CD4-positive, alpha-beta T cell (primary cell): ENCODE measurements around the gene DDX1. TPM values are rescaled to one million over a fixed set of nuclear protein-coding genes. Genes with fewer than 3 reads are reported as not detected.

Source experiments
- ATAC-seq: fragments of 200-7000 bp; cut with Tn5 transposase; one replicate; pipeline ENCODE4 v1.10.0; 2022; ENCODE audit warnings: mild to moderate bottlenecking; ENCODE audit not compliant: poor library complexity
- CTCF ChIA-PET: fragments of 350-600 bp; sonication (Branson Sonifier 250); formaldehyde crosslinking; loops from one replicate; lab custom pipeline; 2021; ENCODE audit warnings: antibody characterized with exemption, inconsistent platforms; lab: Charles Lee
- POLR2A ChIA-PET: fragments of 350-600 bp; sonication (Branson Sonifier 250); formaldehyde crosslinking; loops from one replicate; lab custom pipeline; 2021; ENCODE audit warnings: antibody characterized with exemption, inconsistent platforms; lab: Charles Lee
- DNase-seq, 14 experiments: peaks; one replicate each; pipeline ENCODE4 v3.0.0-alpha.2; 2013 to 2020; ENCODE audit warnings: mixed read lengths in 2 of 14
- H3K27ac ChIP-seq, 2 donors: one replicate each; pipeline versions ENCODE4 v1.5.1 to v1.7.0; 2013; ENCODE audit warnings: low read length in 2 of 2, low read depth in 1 of 2, mild to moderate bottlenecking in 1 of 2
- H3K27me3 ChIP-seq, 2 experiments: 1 replicate in 1 of 2; 2 replicates in 1 of 2; pipeline versions ENCODE4 v1.6.1 to v1.7.0; 2013; ENCODE audit warnings: low read length in 2 of 2, control low read depth in 1 of 2, mild to moderate bottlenecking in 1 of 2, moderate library complexity in 1 of 2; ENCODE audit not compliant: insufficient read depth in 2 of 2, control insufficient read depth in 1 of 2
- H3K36me3 ChIP-seq: one replicate; pipeline ENCODE4 v1.6.1; 2013; ENCODE audit warnings: low read length, control low read depth; ENCODE audit not compliant: insufficient read depth
- H3K4me1 ChIP-seq: one replicate; pipeline ENCODE4 v1.6.1; 2013; ENCODE audit warnings: low read length, control low read depth; ENCODE audit not compliant: insufficient read depth
- H3K4me3 ChIP-seq: one replicate; pipeline ENCODE4 v1.5.1; 2013; ENCODE audit warnings: mild to moderate bottlenecking, low read length, moderate library complexity
- H3K9me3 ChIP-seq, 2 experiments: 1 replicate in 1 of 2; 2 replicates in 1 of 2; pipeline versions ENCODE4 v1.6.1 to v1.7.0; 2013; ENCODE audit warnings: low read length in 2 of 2, mild to moderate bottlenecking in 2 of 2, control low read depth in 1 of 2, moderate library complexity in 1 of 2; ENCODE audit not compliant: control insufficient read depth in 1 of 2, insufficient read depth in 1 of 2
- H3K27ac Mint-ChIP-seq: one replicate; pipeline ENCODE4 v1.8.0; 2020; ENCODE audit warnings: mixed read lengths
- H3K27me3 Mint-ChIP-seq: one replicate; pipeline ENCODE4 v1.8.0; 2021; ENCODE audit warnings: mixed read lengths
- H3K36me3 Mint-ChIP-seq: one replicate; pipeline ENCODE4 v1.8.0; 2021; ENCODE audit warnings: low read depth, mixed read lengths
- H3K4me1 Mint-ChIP-seq: one replicate; pipeline ENCODE4 v1.8.0; 2021; ENCODE audit warnings: low read depth, mixed read lengths
- H3K4me3 Mint-ChIP-seq: one replicate; pipeline ENCODE4 v1.8.0; 2020; ENCODE audit warnings: mild to moderate bottlenecking, mixed read lengths
- H3K9me3 Mint-ChIP-seq: one replicate; pipeline ENCODE4 v1.8.0; 2020; ENCODE audit warnings: mixed read lengths
- intact Hi-C, 2 experiments: fragments of 100-400 bp; cut with DNase I in 1 of 2; cut with micrococcal nuclease in 1 of 2; formaldehyde crosslinking; loops; one replicate each; pipeline versions ENCODE4 v1.15.1 to v1.9.0; 2023 to 2025; cut with DNase I, micrococcal nuclease
- total RNA-seq, 174 experiments: library from RNA in 2 of 174; stranded (reverse) in 2 of 174; gene quantifications; one replicate each; pipeline ENCODE4 v1.2.3 and lab custom pipeline; 2021 to 2026
- TF ChIP-seq, protein P1 (sequence below): fragments of 200-600 bp; IDR thresholded peaks from one replicate; pipeline ENCODE4 v1.8.0; 2022; ENCODE audit warnings: antibody characterized with exemption, mild to moderate bottlenecking

DDX1 gene
- total RNA-seq, 2 experiments from 2014 or later = 48.8 to 50.1 TPM

DNA sequence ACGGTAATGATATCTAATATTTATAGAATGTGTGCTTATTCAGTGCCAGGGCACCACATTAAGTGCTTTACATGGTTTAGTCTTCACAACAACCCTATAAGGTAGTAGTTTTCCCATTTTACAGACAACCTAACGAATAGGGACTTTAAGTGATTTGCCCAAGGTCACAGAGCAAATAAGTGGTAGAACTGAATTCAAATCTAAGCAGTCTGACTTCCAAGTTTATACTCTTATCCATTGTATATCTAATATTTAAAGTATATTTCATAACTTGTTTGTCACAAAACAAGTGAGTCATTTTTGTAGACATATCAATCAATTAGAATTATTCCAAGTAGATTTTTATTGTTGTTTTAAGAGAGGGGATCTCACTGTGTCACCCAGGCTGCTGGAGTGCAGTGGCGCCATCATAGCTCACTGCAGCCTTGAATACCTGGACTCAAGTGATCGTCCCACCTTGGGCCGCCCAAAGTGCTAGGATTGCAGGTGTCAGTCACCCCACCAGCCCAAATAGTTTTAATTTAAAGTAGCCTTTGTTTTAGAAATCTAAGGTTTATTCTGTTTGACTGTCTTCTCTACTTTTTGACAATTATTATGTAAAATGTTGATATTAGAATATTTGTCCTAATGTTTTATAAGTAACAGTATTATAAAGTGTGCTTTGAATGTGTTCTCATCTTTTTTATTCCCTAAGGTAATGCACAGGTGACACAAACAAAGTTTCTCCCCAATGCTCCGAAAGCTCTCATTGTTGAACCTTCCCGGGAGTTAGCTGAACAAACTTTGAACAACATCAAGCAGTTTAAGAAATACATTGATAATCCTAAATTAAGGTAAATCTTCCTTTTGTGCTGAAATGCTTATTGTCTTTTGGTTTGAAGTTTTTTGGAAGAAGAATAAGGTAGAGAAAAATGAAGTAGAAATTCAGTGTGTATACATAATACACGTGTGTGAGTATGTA is 15.1 kb downstream of the DDX1 start:
- ATAC-seq = no peak
- H3K9me3 Mint-ChIP-seq = no peaks in the 10 kb centered on the region
- CTCF ChIA-PET = no interaction called here
- H3K27ac Mint-ChIP-seq = no peak overlapping the region
- no peak overlapping the region for H3K27ac ChIP-seq
- no peak for DNase-seq
- no peaks in the 10 kb centered on the region for H3K9me3 ChIP-seq
- no peaks in the 10 kb centered on the region for H3K27me3 Mint-ChIP-seq
- POLR2A ChIA-PET = no interaction called here
- H3K4me3 Mint-ChIP-seq = no peak overlapping the region
- no peaks in the 10 kb centered on the region for H3K4me1 ChIP-seq
- H3K4me1 Mint-ChIP-seq = no peaks in the 10 kb centered on the region
- peaks cover 86% of the 10 kb centered on the region for H3K36me3 ChIP-seq
- H3K36me3 Mint-ChIP-seq = peaks cover 90% of the 10 kb centered on the region
- no peak overlapping the region for H3K4me3 ChIP-seq
- TF ChIP-seq, protein P1, sequence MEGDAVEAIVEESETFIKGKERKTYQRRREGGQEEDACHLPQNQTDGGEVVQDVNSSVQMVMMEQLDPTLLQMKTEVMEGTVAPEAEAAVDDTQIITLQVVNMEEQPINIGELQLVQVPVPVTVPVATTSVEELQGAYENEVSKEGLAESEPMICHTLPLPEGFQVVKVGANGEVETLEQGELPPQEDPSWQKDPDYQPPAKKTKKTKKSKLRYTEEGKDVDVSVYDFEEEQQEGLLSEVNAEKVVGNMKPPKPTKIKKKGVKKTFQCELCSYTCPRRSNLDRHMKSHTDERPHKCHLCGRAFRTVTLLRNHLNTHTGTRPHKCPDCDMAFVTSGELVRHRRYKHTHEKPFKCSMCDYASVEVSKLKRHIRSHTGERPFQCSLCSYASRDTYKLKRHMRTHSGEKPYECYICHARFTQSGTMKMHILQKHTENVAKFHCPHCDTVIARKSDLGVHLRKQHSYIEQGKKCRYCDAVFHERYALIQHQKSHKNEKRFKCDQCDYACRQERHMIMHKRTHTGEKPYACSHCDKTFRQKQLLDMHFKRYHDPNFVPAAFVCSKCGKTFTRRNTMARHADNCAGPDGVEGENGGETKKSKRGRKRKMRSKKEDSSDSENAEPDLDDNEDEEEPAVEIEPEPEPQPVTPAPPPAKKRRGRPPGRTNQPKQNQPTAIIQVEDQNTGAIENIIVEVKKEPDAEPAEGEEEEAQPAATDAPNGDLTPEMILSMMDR = no peak
- intact Hi-C loops = no loop called here
- no peaks in the 10 kb centered on the region for H3K27me3 ChIP-seq

- no peaks in the 10 kb centered on the region for H3K9me3 Mint-ChIP-seq
- Histone ChIP-seq H3K27me3 (no peaks in the 10 kb centered on the region), H3K4me3 (no peak overlapping the region), H3K27ac (no peak overlapping the region), H3K4me1 (no peaks in the 10 kb centered on the region), H3K36me3 (peaks cover 76% of the 10 kb centered on the region), H3K9me3 (no peaks in the 10 kb centered on the region)
- peaks cover 79% of the 10 kb centered on the region for H3K36me3 Mint-ChIP-seq
- no peak overlapping the region for H3K4me3 Mint-ChIP-seq
- intact Hi-C loops = no loop called here
- no peaks in the 10 kb centered on the region for H3K27me3 Mint-ChIP-seq
- no peak for ATAC-seq
- DNase-seq = no peak
- POLR2A ChIA-PET = no interaction called here
- H3K4me1 Mint-ChIP-seq = no peaks in the 10 kb centered on the region
- TF ChIP-seq, protein P1 = no peak
- no peak overlapping the region for H3K27ac Mint-ChIP-seq
- CTCF ChIA-PET = interaction anchor here (0.6 kb wide), 1 partner anchor 10 kb away, joined by 3 read pairs; no protein-coding TSS in a partner anchor
These were observed 16.2 kb downstream of the DDX1 start for GRCh38 chr2:15607709-15608391.

- Mint-ChIP-seq H3K9me3 (no peaks in the 10 kb centered on the region), H3K4me1 (no peaks in the 10 kb centered on the region), H3K36me3 (peaks cover 77% of the 10 kb centered on the region), H3K27ac (no peak overlapping the region), H3K4me3 (no peak overlapping the region), H3K27me3 (no peaks in the 10 kb centered on the region)
- Histone ChIP-seq H3K27ac (no peak overlapping the region), H3K4me3 (no peak overlapping the region), H3K9me3 (no peaks in the 10 kb centered on the region), H3K36me3 (peaks cover 76% of the 10 kb centered on the region), H3K4me1 (no peaks in the 10 kb centered on the region), H3K27me3 (no peaks in the 10 kb centered on the region)
- TF ChIP-seq, protein P1 = no peak
- POLR2A ChIA-PET = interaction anchor here (0.6 kb wide), 1 partner anchor 13 kb away, joined by 3 read pairs; no protein-coding TSS in a partner anchor
- DNase-seq = no peak
- CTCF ChIA-PET = interaction anchor here (0.6 kb wide), 1 partner anchor 10 kb away, joined by 3 read pairs; no protein-coding TSS in a partner anchor
- intact Hi-C loops = no loop called here
- no peak for ATAC-seq
These were observed 16.7 kb downstream of the DDX1 start for GRCh38 chr2:15608392-15608761.
